HG03139 (cell line): ENCODE results near the gene NTNG2.

ENCODE experiments used
- ATAC-seq: cut with Tn5 transposase; IDR thresholded peaks from one replicate; pipeline ENCODE4 v1.9.1; 2021; ENCODE audit not compliant: unreplicated experiment

Gene NTNG2

DNA sequence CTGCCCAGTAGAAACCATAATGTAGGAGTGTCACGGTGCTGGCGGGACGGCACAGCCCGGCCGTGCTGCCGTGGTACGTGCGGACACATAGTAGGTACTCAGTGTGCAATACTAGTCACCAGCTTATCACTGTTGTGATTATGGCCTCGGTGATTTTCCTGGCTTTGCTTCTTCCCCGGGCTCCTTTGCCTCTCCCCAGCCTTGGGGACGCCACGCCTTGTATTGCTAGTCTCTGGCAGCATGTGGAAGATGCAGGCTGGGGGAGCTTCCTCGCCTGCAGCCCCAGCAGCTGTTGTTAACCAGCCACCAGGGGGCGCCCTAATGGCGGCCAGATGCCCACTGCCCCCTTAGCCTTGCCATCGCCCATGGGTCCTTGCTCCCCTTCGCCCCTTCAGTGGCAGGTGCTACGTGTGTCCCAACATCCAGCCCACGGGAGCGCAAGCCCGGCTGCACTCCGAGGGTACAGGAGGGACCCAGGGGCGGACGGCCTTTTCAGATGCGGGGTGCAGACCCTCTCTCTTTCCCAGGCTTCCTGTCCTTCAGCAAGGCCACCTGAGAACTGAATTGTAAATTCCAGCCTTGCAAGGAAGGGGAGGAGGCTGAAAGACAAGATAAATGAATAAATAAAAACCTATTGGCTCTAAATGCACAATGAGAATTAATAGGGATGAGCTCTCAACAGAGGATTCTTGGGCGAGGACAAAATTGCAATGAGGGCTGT is 8.0 kb downstream of the NTNG2 start:
- no peak for ATAC-seq

DNA sequence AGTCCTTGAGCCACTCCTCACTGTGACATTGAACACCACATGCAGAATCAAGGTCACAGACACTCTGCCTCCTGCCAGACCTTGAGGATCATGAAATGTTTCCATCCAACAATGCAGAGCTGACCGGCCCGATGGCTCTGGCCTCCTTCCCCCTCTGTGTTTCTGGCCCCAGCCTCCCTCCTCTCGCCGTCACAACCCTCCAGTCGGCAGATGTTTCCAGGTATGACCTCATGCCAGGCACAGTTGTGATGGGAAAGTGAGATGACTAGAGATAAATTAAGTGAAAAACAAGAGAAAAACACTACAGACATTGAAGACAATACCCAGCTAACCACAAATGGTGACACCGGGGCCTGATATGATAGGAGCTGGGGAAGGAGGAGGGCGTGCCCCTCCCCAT is 9.8 kb downstream of the NTNG2 start:
- no peak for ATAC-seq

DNA sequence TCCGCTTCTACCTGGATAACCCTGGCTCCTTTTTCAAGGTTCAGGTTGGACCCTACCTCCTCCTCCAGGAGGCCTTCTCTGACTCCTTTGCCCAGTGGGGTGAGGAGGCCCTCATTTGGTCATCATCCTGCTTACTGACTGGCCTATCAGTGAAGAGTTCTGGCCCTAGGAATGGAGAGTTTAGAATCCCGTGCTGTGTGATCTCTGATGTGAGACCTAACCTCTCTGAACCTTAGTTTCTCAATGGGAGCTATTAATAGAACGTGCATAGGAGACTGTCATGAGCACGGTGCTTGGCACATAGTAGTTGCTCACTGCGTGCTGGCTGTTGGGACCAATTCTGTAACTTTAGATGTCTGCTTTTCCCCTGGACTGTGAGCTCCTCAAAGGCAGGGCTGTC is 10.3 kb downstream of the NTNG2 start:
- no peak for ATAC-seq

DNA sequence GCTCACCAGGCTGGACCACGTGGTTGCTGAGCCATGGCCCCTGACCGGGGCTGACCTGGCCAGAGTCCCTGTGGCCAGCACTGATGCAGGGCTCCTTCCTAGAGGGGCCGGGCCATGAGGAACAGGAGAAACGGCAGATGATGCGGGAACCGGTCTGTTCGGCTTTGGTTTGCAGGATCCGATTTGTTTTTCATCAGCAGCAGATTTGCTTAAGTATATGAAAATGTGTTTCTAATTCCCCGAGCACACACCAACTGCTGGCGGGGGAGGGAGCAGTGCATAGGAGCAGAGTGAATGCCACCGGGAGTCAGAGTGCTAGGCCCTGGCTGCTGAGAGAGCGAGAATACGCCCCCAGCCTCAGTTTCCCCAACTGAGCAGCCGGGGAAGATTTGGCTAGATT is 13.6 kb downstream of the NTNG2 start:
- ATAC-seq, result no peak

DNA sequence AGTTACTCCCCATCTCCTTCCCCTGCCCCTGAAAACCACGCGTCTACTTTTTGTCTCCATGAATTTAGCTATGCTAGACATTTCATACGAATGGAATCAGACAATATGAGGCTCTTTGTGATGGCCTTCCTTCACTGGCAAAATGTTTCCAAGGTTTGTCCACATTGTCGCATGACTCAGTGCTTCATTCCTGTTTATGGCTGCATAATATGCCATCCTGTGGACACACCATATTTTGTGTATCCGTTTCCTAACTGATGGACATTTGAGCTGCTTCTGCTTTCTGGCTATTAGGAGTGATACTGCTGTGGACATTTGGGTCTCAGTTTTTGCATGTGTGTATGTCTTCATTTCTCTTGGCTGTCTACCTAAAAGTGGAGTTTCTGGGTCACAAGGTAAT is 14.5 kb downstream of the NTNG2 start:
- ATAC-seq, result no peak

DNA sequence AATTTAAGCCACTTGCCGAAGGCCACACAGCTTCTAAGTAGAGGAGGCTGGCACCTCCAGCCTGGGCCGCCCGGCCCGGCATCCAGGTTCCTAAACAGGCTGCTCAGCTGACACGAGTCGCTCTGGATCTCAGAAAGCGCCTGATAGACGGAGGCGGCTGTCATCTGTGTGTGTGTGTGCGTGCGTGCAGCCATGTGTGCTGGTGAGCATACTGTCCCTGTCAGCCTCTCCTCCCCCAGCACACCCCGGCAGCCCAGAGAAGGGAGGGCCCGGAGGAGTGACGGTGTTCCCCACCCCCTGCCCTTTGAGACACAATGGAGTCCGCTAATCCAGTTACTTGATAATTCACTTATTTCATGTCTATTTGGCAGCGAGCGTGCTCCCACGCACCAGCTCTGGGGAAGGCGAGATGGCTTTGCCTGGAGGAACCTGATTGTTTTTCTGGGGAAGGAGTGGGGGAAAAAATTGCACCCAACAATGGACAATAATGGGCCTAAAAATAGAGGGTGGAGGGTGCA is 20.0 kb downstream of the NTNG2 start:
- no peak for ATAC-seq

DNA sequence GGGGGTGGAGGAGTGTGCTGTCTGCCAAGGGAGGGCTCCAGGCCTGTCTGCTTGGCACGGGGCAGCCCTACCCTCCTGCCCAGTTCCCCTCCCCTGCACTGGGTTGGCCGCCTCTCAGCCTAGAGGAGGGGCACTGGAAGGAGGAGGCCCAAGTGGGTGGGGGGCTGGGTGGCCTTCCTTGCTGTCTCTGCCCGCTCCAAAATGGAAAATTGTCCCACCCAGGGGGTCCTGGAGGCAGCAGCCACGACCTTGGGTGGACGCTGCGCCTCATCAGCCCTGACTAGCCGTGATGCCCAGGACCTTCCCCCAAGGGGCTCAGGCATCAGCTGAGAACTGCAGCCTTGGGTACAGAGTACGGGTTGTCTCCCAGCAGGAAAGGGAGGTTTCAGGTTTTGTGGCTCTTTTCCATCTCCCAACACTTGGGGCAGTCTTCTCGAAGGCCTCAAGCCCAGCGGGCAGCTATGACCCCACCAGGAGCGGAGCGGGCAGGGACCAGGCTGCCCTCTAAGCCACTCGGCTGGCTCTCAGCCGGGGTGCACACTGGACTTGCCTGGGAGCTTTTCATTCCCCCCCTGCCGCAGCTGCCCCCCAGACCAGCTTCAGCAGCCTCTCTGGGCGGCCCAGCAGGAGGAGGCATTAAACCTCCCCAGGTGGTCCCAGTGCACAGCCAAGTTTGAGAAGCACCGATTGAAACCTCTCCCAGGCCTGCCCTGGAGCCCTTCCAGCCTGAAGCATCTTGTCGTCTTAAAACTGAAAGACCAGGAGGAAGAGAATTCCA is 20.6 kb downstream of the NTNG2 start:
- ATAC-seq, result no peak

DNA sequence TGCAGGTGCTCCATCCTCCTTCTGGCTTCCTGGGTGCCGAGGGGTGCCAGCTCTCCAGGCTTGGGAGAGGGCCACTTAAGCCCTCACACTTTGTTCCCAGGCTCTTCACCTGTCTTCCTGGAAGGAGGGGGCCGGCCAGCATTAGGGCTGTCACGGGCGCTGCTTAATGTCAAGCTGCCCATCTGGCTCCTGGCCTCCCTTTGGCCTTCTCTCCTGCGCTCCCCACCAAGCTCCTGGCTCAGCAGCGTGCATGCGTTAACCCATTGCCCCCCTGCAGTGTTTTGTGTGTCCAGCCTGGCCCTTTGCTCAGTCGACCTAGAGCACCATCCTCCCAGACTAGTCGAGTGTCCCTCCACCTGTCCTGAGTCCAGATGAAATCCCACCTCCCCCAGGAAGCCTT is 21.3 kb downstream of the NTNG2 start:
- no peak for ATAC-seq

DNA sequence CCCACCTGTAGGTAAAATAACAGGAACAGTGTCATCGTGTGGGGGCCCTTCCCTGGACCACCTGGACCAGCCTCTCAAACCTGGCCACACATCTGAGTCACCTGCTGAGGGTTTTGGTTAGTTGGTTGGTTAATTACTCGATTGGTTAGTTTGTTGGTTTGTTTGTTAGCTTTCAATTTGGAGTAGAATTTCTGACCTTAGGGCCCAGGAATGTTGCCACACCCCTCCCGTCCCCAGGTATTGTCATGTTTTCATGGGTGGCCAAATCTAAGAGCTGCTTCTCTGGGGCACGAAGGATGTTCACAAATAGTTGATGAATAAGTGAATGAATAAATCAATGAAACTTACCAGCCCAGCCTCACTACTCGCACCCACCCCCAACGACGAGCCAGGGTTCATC is 21.9 kb downstream of the NTNG2 start:
- no peak for ATAC-seq

DNA sequence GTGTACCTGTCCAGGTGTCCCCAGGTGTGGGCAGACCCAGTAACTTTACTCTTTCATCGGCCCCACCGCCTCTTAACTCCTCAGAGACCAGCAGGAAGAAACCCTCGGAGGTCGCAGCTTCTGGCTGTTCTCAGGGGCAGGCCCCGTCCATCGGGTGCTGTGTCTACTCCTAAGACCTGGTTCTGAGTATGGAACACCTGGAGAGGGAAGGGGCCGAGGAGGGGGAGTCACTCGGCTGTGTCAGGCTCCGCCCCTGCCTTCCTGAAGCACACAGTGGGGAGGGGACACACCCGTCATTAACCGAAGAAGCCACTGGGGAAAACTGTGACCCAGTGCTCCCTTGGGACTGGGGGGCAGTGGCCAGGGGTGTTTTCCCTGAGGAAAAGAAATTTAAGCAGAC is 22.3 kb downstream of the NTNG2 start:
- ATAC-seq, result no peak

DNA sequence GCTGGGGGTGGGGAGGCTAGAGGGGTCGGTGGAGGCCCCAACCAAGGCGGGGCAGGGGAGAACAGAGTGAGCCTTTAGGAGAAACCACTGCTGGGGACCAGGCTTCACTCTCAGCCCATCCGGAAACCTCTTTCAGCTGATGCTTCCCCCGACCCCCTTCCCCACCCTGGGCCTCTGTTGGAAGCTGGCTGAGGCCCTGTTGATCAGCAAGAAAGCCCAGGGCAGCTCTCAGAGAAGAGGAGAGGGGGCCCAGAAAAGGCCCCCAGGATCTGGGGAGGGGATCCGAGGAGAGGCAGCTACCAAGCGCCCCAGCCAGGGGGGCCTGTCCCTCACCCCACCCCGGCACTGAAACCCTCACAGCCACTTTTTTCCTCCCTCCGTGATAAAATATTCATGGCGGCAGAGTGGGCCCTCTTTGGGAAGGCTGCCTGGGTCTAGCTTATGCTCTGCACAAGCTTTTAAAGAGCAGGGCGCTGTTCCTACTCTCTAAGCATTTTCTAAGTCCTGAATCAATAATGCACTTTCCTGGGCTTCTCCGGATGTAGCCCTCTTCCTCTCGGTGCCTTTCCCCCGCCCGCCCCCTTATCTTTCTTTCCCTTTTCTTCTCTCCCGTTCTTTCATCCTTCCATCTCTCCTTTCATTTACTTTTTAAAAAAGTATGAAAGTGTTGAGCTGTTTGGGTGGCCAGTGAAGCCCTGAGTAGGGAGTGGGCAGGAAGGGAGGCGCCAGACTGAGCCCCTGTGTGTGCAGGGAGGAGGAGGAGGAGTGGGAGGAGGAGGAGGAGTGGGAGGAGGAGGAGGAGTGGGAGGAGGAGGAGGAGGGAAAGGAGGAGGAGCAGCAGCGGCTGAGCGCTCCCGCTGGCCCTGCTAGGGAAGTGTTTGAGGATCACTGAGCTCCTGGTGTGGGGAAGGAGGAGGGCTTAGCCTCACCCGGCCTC is 23.5 kb downstream of the NTNG2 start:
- no peak for ATAC-seq

DNA sequence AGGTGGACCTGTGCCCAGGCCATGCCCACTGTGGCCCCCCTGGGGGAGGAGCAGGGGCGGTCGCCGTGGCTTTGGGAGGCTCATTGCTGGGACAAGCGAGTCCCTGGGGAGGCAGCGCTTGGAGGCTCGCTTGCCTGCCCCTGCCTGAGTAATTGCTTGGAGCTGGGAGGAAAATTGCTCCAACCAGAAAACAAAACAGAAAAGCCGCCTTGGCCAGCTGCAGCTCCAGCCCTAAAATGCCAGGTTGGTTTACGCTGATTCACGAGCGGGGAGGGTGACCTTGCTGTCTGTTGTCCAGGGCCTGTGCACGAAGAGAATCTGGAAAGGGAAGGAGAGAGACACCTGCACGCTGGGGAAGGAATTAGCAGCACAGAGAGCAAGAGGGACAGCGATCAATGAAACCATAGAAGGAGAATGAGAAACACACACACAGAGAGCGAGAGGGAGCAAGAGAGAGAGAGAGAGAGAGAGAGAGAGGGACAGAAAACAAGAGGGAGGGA is 25.3 kb downstream of the NTNG2 start:
- ATAC-seq, result no peak

DNA sequence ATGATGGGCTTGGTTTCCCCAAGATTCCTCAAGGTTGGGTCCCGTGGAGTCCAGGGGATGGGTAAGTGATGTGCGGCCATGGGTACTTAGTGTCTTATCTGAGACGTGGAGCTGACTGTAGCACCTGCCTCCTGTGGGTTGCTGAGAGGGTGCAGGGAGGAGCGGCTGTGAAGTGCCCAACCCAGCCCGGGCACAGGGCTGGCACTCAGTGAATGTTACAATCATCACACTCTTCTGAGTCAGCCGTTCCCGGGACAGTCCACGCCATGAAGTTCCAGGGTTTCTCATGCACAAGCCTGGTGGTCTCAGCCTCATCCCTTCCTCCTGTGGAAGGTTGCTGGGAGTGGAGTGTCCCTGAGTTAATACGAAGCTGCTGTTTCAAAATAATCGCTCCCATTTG is 29.1 kb downstream of the NTNG2 start:
- no peak for ATAC-seq

DNA sequence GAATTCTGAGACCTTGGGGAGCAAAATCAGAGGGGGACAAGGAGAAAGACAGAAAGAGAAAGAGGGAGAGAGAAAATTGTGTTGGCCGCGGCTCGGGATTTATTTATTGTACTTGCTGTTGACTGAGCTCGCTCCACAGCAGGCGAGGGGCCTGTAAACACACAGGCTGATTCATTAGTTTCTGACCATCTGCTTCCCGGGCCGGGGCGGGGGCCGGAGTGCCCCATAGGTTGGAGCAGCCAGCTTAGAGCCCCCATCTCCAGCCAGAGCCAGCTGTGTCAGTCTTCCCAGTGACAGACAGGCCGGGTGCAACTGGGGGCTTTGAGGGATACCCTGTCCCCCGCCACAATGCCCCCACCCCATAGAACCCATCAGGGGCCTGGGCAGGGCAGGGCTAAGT is 30.9 kb downstream of the NTNG2 start:
- ATAC-seq, result no peak

DNA sequence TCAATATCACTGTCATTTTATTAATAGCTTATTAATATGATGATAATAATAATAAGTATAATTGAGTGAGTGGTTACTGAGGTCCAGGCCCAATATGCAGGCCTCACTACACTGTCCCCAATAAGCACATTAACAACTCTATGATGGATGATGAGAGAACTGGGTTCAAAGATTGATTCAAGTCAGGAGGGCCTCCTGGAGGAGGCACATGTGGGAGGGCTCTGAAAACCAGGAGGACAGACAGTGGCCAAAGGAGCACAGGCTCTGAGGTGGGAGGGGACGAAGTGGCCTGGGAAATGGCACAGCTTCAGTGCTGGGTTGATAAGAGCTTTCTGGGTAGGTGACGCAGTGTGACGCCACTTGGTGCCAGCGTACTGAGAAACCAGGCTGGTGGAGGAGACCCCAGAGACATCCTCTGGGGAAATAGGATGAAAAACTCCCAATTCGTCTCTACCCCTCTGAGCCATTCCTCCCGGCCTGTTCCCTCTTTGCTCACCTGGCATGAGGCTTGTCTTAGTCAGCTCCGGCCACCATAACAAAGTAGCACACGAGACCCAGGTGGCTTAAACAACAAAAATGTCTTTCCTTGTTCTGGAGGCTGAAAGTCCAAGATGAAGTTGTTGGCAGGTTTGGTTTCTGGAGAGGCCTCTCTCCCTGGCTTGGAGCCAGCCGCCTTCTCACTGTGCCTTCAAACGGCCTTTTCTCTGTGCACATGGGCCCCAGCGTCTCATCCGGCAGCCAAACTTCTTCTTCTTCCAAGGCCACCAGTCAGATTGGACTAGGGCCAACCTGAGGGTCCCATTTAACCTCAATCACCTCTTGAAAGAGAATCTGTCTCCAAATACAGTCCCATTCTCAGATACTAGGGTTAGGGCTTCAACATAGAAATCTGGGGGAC is 31.6 kb downstream of the NTNG2 start:
- ATAC-seq, result no peak

DNA sequence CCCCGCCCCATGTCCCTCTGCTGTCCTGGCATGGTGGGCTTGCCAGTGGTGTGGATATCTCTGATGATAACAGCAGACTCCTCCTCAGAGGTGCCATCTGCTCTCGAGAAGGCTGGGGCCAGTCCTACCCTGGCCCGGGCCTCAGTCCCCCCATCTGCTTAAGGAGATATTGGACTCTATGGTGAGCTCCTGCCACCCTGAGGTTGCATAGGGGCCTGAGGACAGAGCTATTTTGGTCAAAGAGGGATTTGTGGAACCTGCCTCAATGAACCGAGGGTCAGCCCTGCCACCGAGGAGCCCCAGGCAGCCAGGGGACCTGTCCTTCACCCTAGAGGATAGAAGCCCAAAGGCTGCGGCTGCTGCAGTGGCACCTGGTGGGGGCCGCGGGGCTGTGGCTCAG is 32.6 kb downstream of the NTNG2 start:
- ATAC-seq, result no peak

DNA sequence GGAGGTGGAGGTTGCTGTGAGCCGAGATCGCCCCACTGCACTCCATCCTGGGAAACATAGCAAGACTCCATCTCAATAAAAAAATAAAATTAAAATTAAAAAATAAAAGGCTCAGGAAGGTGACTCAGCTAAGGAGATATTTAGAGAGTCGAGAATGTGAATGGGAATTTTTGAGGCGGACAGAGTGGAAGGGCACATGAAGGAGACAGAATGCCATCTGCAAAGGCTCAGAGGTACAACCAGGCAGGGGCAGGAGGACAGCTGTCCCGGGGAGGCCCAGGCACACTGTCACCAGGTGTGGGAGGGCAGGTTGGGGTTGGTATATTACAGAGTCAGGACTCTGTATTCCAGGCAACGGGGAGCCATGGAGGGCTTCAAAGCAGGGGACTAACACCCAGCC is 35.5 kb downstream of the NTNG2 start:
- ATAC-seq, result no peak

DNA sequence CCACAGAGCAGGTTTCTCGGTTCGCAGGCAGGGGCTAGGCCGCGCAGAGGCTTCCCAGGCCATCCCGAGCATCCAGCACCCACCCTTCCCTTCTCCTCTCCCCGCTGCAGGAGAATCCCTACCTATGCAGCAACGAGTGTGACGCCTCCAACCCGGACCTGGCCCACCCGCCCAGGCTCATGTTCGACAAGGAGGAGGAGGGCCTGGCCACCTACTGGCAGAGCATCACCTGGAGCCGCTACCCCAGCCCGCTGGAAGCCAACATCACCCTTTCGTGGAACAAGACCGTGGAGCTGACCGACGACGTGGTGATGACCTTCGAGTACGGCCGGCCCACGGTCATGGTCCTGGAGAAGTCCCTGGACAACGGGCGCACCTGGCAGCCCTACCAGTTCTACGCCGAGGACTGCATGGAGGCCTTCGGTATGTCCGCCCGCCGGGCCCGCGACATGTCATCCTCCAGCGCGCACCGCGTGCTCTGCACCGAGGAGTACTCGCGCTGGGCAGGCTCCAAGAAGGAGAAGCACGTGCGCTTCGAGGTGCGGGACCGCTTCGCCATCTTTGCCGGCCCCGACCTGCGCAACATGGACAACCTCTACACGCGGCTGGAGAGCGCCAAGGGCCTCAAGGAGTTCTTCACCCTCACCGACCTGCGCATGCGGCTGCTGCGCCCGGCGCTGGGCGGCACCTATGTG is 36.1 kb downstream of the NTNG2 start:
- no peak for ATAC-seq

DNA sequence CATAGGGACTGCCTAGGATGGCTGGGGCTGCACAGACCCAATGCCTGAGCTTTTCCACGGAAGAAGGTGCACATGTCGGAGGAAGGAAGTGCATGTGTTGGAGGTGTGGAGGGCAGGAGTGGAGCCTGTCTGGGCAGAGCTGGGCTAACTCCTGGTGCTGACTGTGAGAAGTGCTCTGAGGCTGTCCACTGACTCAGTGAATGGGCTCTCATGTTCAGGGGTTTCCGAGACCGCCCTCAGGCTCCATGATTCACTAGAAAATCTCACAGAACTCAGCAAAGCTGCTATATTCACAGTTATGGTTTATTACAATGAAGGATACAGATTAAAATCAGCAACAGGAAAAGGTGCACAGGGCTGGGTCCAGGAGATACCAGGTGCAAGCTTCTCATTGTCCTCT is 37.2 kb downstream of the NTNG2 start:
- ATAC-seq, result no peak

DNA sequence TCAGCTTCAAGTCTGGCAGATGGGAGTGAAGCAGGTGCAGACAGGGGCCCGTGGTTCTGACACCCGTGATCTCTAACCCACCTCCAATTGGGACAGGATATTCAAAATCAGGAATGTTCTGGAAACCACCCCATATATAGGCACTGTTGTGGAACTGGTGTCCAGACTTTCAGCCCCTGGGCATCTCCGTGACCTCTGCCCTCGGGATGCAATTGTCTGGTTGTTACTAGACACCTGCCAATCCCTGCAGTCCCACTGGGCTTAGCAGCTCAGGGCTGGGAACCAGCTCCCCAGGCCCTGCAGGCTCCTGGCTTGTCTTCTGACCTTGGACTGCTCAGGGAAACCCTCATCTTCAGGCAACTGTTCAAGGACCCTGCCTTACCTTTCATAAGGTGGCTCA is 38.8 kb downstream of the NTNG2 start:
- ATAC-seq, result no peak
